NCI-H1417 (cell line): ENCODE measurements around the gene CENPQ.

Source experiments
- DNase-seq, 3 experiments: peaks; one replicate each; lab custom pipeline; 2025; lab: John Stamatoyannopoulos, UW

CENPQ gene

DNA sequence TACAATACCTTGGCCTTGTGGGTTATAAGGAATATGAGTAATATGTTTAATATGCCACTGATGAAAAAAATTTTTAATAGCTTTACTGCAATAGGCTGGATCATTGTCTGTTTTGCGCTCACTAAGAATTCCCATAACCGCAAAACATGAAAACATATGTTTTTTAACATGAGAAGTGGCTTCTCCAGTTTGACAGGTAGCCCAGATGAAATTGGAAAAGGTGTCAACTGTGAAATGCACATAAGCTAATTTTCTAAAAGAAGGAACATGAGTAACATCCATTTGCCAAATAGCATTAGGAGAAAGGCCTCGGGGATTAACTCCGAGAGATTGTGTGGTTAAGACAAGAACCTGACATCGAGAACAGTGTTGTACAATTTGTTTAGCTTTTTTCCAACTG, 41.5 kb downstream of the CENPQ start:
- no peak for DNase-seq

DNA sequence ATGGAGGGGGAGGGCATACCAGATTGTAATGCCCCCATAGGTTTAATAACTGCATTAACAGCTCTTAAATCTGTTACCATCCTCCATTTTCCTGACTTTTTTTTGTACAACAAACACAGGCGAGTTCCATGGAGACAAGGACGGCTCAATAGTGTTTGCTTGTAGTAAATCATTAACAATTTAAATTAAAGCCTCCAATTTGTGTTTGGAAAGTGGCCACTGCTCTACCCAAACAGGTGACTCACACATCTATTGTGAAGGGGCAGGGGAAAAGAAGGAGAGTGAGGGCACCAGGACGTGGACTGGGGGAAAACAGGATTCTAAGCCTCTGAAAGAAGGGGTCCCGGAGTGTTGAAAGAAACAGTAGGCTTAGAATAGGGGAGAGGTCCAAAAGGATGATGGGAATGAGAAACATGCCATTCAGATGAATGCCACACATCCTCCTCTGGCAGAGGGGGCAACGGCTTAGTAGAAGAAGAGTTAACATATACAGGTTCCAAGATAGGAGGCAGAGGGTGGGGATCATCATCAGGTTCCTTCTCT, 43.5 kb downstream of the CENPQ start:
- no peak for DNase-seq

DNA sequence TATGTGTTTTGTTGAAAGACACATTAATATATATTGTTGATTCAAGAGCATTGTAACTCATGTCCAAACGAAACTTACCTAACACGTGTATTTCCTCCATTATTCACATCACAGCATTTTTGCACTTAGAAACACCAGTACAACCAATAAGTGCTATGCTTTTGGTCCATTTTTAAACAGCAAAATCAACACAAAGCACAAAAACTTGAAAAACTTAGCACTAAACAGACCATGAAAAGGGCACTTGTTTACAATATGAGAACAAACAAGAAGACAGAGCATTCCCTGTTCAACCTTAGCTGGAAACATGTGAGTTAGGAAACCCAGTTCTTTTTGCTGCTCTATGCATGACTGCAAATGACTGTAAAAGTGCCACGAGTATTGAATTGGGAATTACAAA, 46.2 kb downstream of the CENPQ start:
- DNase-seq = no peak

DNA sequence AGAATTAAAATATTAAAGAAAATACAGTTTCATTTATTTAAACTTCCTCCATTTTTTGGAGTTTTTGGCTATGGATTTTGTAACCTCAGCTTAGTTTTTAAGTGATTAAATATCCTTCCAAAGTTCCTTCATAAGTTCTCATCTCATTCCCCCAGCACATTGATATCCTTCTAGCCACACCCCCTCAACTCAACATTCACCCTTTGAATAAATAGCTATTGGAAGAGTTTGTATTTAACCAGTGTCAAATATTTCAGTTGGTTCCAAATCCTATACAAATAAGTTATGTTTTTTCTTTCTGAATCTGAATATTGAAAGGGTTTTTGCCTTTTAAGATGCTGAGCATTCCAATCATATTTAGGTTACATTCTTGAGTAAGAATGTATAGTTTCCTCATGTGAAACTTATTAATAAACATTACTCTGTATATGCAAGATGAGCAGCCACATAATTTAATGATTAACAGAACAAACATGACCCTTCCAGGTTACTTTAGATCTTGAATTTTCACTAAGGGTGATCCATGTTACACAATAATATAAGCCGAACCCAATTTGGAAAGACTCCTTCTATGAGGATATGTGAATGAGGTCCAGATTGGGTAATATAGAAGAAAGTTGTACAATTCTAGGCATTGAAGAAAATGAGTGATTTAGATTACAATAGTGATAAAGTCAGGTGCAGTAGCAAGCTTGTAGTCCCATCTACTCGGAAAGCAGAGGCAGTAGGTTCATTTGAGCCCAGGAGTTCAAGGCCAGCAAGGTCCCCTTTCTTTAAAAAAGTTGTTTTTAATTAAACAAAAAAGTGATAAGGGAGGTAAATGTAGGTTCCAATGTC, 50.2 kb downstream of the CENPQ start:
- DNase-seq = no peak

DNA sequence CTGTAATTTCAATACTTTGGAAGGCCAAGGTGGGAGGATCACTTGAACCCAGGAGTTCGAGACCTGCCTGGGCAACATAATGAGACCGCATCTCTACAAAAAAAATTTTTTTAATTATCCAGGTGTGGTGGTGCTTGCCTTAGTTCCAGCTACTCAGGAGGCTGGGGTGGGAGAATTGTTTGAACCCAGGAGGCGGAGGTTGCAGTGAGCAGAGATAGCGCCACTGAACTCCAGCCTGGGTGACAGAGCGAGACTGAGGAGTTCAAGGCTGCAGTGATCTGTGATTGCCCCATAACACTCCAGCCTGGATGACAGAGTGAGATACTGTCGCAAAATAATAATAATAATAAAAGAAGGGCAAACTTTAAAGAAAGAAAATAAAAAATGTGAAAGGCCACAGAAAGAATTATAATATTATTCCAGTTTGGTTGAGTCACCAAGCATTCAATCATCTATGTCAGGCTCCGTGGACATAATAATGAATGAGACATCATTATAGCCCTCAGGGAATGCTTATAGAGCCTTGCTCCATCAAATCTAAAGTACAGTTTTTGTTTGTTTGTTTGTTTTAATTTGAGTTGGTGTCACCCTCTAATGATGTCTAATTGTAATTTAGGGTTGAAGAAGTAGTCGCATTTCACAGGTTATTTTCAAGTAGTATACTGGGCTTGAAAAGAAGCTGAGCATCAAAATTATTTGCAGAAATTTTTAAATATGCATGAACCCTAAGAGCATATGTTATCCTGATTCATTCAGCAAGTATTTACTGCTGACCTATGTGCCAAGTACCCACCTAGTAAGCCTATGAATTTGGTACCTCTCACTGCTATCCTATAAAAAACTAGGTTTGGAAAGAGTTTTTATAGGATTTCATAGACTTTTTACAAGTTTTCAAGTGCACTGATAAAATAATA, 51.7 kb downstream of the CENPQ start:
- DNase-seq = no peak

DNA sequence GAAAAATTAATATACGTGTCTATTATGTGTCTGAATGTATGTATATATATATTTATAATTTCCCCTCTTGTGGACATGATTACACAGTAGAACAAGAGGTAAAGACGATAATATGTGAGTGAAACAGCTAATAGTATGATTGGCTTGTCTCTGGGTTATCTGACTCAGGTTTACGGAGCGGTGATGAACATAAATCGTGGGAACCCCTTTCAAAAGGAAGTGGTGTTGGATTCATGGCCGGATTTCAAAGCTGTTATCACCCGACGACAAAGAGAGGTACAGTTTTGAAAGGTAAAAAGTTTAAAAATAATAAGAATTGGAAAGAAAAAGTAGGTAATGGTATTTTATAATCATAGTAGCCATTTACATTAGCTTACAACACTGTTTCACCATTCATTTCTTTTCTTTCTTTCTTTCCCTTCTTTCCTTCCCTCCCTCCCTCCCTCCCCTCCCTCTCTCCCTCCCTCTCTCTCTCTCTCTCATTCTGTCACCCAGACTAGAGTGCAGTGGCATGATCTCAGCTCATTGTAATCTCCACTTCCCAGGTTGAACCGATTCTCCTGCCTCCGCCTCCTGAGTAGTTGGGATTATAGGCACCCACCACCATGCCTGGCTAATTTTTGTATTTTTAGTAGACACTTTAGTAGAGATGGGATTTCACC, 52.4 kb downstream of the CENPQ start:
- no peak for DNase-seq

DNA sequence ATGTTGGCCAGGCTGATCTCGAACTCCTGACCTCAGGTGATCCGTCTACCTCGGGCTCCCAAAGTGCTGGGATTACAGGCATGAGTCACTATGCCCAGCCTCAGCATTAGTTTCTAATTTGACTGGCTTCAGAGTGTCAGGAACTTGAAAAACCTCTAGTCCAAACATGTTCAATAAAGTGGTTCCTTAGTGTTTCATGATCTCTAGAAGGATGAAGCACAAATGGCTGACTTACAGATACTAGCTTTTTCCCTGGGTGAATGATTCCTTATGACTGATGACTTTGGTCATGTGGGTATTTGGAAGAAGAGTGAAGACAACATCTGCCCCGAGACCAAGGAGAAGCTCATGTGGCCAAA, 53.0 kb downstream of the CENPQ start:
- no peak for DNase-seq

DNA sequence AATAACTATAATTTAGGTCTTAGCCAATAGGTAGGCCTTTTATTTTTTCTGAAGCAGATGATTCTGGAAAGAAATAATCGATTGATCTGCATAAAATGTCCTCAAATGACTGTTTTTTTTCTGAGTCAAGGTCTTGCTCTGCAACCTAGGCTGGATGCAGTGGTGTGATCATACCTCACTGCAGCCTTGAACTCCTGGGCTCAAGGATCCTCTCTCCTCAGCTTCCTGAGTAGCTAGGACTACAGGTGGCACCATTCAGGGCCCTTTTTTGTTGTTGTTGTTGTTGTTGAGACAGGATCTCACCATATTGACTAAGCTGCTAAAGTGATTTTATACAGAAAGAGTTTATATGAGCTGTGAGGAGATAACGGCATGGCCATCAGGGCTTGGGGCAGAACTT, 54.7 kb downstream of the CENPQ start:
- no peak for DNase-seq

DNA sequence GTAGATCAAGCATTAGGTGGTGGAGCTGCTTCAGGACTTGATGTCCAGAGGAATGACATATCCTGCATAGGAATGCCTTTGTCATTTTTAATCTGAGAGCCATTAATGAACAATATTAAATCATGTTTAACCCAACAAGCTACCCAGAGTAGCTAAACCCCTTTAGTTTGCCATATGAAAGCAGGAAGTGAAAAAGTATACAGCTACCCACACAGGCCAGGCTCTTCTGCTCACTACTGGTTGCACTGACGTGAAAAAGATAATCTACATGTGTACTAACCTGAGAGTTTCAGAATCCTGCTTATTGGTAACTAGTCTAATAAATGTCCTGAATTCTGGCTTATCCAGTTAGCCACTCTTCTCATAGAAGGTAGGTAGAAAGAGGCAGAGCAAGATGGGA, 56.5 kb downstream of the CENPQ start:
- DNase-seq = no peak

DNA sequence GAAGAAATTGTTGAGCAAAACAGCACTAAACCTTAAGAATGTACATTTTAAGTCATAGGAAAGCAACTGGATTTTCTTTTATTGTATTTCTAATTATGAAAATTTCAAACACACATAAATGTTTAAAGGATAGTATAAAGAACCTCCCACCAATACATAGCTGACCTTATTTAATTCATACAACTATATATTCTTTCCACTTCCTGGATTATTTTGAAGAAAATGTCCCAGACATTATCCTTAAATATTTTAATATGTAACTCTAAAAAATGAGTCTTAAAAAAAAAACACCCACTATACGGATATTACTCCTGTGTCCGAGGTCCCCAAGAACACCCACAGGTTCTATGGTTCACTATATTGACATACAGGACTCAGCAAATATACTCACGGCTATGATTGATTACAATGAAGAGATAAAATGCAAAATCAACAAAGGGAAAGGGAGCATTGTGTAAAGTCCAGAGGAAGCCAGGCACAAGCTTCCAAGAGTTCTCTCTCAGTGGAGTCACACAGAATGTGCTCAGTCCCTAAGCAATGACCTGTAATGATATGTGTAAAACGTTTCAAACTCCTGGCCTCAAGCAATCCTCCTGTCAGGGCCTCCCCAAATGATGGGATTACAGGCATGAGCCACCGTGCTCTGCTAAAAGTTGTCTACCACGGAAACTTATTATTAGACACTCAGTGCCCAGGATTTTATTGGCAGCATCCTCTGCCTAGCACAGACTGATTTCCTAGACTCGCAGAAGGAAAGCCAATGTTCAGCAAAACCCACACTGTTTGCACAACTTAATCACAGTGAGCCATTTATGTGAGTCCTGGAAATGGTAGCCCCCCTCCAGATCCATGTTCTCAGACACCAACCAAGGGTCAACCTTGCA, 59.8 kb downstream of the CENPQ start:
- peak in 2 of 3 experiments; percentile 16 to 55 for DNase-seq

DNA sequence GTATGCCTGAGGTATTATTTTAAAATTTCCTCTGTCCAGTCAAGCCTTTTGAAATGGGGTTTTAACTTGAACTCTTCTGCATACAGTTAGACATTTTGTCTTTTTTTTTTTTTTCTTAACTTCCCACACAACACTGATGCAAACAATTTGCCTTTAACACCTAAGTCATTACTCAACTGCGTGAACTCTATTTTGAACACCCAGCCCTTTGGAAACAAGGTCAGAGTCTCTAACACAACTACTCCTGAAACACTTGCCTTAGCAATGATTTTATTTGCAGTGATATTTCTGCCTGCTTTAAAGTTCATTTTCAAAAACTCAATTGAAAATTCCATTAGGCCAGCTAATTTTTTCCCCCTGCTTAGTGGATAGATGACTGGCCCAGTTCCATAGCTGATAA, 60.7 kb downstream of the CENPQ start:
- DNase-seq = no peak

DNA sequence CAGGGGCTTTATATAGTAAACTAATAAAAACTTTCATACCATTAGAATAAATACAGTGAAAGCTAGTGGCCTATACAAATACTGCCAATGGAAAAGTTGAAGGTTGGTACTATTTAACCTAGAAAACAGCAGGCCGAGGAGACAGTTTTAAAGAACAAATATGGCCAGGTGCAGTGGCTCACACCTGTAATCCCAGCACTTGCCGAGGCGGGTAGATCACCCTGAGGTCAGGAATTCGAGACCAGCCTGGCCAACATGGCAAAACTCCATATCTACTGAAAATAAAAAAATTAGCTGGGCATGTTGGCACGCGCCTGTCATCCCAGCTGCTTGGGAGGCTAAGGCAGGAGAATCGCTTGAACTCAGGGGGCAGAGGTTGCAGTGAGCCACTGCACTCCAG, 61.4 kb downstream of the CENPQ start:
- no peak for DNase-seq

DNA sequence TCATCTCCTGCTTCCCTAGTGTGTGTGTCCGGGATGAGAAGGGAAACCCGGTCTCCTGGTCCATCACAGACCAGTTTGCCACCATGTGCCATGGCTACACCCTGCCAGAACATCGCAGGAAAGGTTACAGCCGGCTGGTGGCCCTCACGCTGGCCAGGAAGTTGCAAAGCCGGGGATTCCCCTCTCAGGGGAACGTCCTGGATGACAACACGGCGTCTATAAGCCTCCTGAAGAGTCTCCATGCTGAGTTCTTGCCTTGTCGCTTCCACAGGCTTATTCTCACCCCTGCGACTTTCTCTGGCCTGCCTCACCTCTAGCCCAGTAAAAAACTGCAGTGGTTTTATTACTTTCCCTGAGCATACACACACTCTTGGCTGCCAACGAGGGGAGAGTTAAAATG, 63.4 kb downstream of the CENPQ start:
- no peak for DNase-seq

DNA sequence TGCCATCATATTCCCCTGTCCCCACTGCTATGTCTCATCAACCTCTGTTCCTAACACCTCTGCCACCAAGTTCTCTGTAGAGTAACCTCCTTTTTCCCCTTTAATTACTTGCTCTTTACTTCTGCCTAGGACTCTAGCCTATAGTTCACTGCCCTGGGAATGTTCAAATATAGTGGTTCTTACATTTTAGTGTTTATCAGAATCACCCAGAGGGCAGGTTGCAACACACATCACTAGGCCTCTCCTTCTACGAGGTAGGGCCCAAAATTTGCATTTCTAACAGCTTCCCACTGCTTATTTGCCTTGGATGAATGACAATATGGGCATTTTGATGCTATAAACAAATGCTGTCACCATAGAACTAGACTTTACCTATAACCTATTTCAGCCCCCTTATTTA, 64.2 kb downstream of the CENPQ start:
- DNase-seq = no peak

DNA sequence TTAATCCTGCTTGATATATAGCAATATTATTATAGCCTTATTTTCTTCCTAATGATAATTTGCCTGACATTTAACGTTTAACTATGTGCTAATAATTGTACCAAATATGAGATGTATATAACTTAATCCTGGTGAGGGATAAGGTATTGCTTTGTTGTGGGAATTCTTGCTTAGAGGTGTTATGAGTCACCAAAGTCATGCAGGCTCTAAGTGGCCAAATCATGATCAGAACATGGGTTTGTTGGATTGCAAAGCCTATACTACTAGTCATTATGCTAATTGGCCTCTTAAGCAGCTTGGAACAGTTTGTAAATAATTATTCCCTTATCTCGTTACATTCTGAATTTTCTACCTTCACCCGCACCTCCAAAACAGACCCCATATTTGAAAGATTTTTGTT, 65.4 kb downstream of the CENPQ start:
- DNase-seq = peak in 2 of 3 experiments; percentile 35 to 79

DNA sequence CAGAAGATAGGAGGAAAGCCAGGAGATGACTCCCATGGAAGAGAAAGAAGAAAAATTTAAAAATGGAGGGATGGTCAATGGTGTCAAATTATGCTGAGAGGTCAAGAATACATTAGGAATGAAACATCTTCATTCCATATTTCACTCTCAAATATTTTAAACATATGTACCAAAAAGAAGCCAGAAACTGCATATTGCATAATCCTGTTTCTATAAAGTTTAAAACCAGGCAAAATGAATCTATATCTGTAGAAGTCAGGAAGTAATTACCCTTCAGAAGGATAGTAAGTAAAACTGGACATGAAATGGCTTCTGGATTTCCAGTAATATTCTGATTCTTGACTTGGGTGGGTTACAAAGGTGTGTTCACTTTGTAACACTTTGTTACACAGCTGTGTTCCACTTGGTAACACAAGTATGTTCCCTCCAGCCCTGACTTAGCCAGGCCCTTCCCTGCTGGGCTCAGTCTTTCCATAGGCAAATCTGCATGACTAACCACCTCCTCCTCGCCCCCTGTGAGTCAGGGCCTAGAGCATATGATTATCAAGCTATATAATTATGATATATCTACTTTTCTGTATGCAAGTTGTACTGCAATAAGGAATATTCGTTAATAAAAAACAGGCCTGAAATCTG, 67.1 kb downstream of the CENPQ start:
- peak in 1 of 3 experiments; percentile 6 for DNase-seq

DNA sequence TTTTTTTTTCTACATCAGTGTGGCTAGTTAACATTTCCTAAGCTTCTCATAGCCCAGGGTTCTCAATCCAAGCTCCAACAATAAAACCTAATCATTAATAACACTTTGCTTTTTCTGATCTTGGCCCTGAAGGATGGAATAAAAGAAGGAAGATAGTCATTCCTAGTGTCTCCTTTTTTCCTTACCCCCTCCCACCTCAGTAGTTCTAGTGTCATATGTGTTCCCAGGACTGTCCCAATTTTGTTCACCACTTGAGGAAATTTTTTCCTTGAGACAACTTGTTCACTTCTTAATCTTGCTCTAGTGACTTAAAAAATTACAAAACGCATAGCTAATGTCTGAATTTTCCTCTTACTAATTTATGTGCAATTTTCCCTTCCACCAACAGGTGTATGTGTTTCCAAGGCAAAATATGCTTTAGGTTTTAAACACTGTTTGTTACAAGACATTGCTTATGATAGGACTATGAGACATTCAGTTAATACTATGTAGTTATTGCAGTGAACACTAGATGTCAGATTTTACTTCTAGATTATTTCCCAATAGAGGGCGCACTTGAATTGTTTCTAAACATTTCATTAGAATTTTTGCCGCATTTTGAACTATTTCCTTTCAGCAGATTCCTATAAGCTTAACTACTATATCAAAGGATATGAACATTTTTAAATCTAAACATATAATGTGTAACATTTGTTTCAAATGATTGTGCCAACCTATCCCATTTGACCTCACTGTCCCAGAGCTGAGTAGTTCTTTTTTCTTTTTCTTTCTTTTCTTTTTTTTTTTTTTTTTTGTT, 68.8 kb downstream of the CENPQ start:
- DNase-seq = peak; percentile 20 to 71 (median 55)

DNA sequence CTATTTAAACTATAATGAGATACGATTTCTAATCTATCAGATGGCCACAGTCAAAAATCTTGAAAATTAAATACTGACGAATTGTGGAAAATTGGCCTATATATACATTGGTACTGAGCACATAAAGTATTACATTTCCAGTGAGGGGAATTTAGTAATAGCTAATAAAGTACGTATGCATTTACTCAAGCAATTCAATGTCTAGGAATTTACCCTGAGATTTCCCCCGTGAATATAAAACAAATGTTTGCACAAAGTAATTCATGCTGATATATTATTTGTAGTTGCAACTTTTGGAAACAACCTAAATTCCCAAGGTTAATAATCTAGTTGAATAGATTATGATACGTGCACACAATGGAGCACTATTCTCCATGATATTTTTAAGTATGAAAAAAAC, 72.6 kb downstream of the CENPQ start:
- DNase-seq = no peak

DNA sequence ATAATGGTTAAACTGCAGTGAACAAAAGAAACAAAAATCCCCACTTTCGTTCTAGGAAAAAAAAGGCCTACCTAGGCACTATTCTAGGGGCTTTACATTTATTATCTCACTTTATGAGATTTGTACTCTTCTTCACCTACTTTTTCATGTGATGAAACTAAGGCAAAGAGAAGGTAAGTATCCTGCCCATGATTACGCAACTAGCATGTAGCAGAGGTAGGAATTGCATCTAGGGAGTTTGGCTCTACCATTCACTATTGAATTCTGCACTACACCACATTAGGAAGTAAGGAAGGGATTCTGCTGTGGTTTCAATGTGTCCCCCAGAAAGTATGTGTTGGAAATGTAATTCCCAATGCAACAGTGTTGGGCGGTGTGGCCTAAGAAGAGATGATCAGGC, 75.9 kb downstream of the CENPQ start:
- DNase-seq = no peak

DNA sequence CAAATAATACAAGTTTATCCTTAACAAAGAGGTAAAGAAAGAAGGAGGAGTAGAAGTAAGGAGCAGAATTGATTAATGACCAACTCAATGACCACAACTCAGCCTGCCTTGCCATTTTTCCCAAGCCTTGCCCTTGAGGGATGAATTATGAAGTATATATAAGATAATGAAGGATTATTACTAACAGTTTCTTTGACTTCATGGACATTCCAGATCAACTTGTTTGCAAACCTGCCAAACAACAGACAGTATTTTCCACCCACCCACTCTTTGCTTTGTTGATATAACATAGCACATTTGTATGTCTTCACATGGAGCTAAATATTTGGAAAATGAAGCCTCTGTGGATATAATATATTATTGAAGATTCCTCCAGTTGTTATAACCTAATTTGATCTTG, 77.4 kb downstream of the CENPQ start:
- no peak for DNase-seq
